ENCODE measurements around the gene NOP58.

DNA sequence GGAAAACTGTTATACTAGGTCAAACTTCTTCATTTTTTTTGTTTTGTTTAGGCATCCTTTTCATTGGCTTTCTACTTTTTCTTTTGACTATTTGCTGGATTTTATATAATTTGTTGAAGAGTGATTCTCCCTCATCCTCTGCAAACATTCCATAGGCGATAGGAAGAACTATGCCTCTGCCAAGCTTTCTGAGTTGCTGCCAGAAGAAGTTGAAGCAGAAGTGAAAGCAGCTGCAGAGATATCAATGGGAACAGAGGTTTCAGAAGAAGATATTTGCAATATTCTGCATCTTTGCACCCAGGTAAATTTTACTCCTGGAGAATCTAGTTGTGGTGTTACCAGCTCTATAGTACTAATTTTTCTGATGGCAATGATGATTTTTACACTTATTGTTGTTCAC is 25.4 kb downstream of the NOP58 start:
- TF ChIP-seq, protein P1, sequence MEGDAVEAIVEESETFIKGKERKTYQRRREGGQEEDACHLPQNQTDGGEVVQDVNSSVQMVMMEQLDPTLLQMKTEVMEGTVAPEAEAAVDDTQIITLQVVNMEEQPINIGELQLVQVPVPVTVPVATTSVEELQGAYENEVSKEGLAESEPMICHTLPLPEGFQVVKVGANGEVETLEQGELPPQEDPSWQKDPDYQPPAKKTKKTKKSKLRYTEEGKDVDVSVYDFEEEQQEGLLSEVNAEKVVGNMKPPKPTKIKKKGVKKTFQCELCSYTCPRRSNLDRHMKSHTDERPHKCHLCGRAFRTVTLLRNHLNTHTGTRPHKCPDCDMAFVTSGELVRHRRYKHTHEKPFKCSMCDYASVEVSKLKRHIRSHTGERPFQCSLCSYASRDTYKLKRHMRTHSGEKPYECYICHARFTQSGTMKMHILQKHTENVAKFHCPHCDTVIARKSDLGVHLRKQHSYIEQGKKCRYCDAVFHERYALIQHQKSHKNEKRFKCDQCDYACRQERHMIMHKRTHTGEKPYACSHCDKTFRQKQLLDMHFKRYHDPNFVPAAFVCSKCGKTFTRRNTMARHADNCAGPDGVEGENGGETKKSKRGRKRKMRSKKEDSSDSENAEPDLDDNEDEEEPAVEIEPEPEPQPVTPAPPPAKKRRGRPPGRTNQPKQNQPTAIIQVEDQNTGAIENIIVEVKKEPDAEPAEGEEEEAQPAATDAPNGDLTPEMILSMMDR (IDR thresholded peaks at IDR 0.05; ENCODE audit: low read depth, low read length, poor library complexity, severe bottlenecking), result no peak
- no peak for TF ChIP-seq EZH2phosphoT487 (IDR thresholded peaks at IDR 0.05; ENCODE audit: borderline replicate concordance, low read length)

Data from DOHH2 (cell line).